IgD-negative memory B cell (primary cell): ENCODE measurements around the gene SPNS2. TPM values are rescaled to one million over a fixed set of nuclear protein-coding genes. Genes with fewer than 3 reads are reported as not detected.
A peak's percentile ranks its signal among the peaks of the same experiment; 100 is the strongest.

Experiments
- H3K27ac Mint-ChIP-seq, 3 donors: one replicate each; pipeline ENCODE4 v1.8.0; 2020 to 2022; ENCODE audit warnings: mild to moderate bottlenecking in 3 of 3, mixed read lengths in 3 of 3, moderate library complexity in 1 of 3
- H3K27me3 Mint-ChIP-seq: one replicate; pipeline ENCODE4 v1.8.0; 2021; ENCODE audit warnings: mixed read lengths
- H3K36me3 Mint-ChIP-seq: one replicate; pipeline ENCODE4 v1.8.0; 2020; ENCODE audit warnings: mild to moderate bottlenecking, mixed read lengths
- H3K4me1 Mint-ChIP-seq, 3 donors: one replicate each; pipeline ENCODE4 v1.8.0; 2020 to 2022; ENCODE audit warnings: mixed read lengths in 3 of 3, mild to moderate bottlenecking in 1 of 3
- H3K4me3 Mint-ChIP-seq, 4 donors: one replicate each; pipeline ENCODE4 v1.8.0; 2020 to 2022; ENCODE audit warnings: mild to moderate bottlenecking in 4 of 4, mixed read lengths in 4 of 4, moderate library complexity in 3 of 4
- H3K9me3 Mint-ChIP-seq, 3 donors: one replicate each; pipeline ENCODE4 v1.8.0; 2020 to 2021; ENCODE audit warnings: mixed read lengths in 3 of 3, mild to moderate bottlenecking in 1 of 3
- polyA plus RNA-seq: library from polyadenylated mRNA; unstranded; fragments of 300-500 nt; fragmentation: Illumina TruSeq; gene quantifications from one replicate; pipeline ENCODE4 v1.2.3, GENCODE V29; 2021

Gene SPNS2
- polyA plus RNA-seq, 1 donor from 2014 or later, result not detected

- Mint-ChIP-seq H3K27ac (no peak overlapping the region), H3K4me3 (no peak overlapping the region), H3K9me3 (no peaks in the 10 kb centered on the region)
Measured at GRCh38 chr17:4488989-4489595, 9.6 kb upstream of the SPNS2 start.

GRCh38 chr17:4490109-4490591, 8.5 kb upstream of the SPNS2 start:
- Mint-ChIP-seq H3K4me3 (peak overlapping the region in 1 of 4 donors; percentile 78), H3K36me3 (no peaks in the 10 kb centered on the region), H3K9me3 (no peaks in the 10 kb centered on the region), H3K4me1 (peaks cover 19 to 25% (median 19%) of the 10 kb centered on the region in 3 donors), H3K27ac (peak overlapping the region in 1 of 3 donors; percentile 31), H3K27me3 (peaks cover 5% of the 10 kb centered on the region)

More at GRCh38 chr17:4488989-4489595, 9.6 kb upstream of the SPNS2 start:
- Mint-ChIP-seq H3K36me3 (no peaks in the 10 kb centered on the region), H3K4me1 (peaks cover 23 to 25% (median 23%) of the 10 kb centered on the region in 3 donors), H3K27me3 (peaks cover 5% of the 10 kb centered on the region)

GRCh38 chr17:4490637-4491061, 8.0 kb upstream of the SPNS2 start:
- Mint-ChIP-seq H3K27ac (no peak overlapping the region), H3K4me3 (peak overlapping the region in 1 of 4 donors; percentile 78), H3K4me1 (peaks cover 19 to 25% (median 19%) of the 10 kb centered on the region in 3 donors), H3K36me3 (no peaks in the 10 kb centered on the region), H3K9me3 (no peaks in the 10 kb centered on the region), H3K27me3 (peaks cover 5% of the 10 kb centered on the region)

GRCh38 chr17:4492721-4493561, 5.7 kb upstream of the SPNS2 start:
- peaks cover 7% of the 10 kb centered on the region for H3K27me3 Mint-ChIP-seq
- H3K4me3 Mint-ChIP-seq, result peak overlapping the region in 2 of 4 donors; percentile 46 to 67
- peak overlapping the region in 1 of 3 donors; percentile 60 for H3K27ac Mint-ChIP-seq
- peaks cover 2% of the 10 kb centered on the region for H3K36me3 Mint-ChIP-seq
- H3K4me1 Mint-ChIP-seq, result peaks cover 21 to 26% (median 24%) of the 10 kb centered on the region in 3 donors
- no peaks in the 10 kb centered on the region for H3K9me3 Mint-ChIP-seq

- H3K9me3 Mint-ChIP-seq, result no peaks in the 10 kb centered on the region
- peak overlapping the region in 1 of 3 donors; percentile 21 for H3K27ac Mint-ChIP-seq
- peak overlapping the region; percentile 9 to 86 (median 52) for H3K4me3 Mint-ChIP-seq
- peaks cover 2% of the 10 kb centered on the region for H3K36me3 Mint-ChIP-seq
- peaks cover 25 to 33% (median 29%) of the 10 kb centered on the region in 3 donors for H3K4me1 Mint-ChIP-seq
- peaks cover 22% of the 10 kb centered on the region for H3K27me3 Mint-ChIP-seq
Measured at GRCh38 chr17:4497101-4497824, 1.4 kb upstream of the SPNS2 start.

GRCh38 chr17:4499431-4500190, 930 bp downstream of the SPNS2 start:
- peaks cover 2% of the 10 kb centered on the region for H3K36me3 Mint-ChIP-seq
- peaks cover 37% of the 10 kb centered on the region for H3K27me3 Mint-ChIP-seq
- peaks cover 15 to 22% (median 19%) of the 10 kb centered on the region in 3 donors for H3K4me1 Mint-ChIP-seq
- no peak overlapping the region for H3K27ac Mint-ChIP-seq
- H3K4me3 Mint-ChIP-seq, result peak overlapping the region; percentile 64 to 89 (median 76)
- no peaks in the 10 kb centered on the region for H3K9me3 Mint-ChIP-seq

GRCh38 chr17:4500191-4500571, 1.5 kb downstream of the SPNS2 start:
- H3K9me3 Mint-ChIP-seq, result no peaks in the 10 kb centered on the region
- H3K27ac Mint-ChIP-seq, result no peak overlapping the region
- H3K36me3 Mint-ChIP-seq, result peaks cover 2% of the 10 kb centered on the region
- H3K4me1 Mint-ChIP-seq, result peaks cover 15 to 22% (median 19%) of the 10 kb centered on the region in 3 donors
- H3K4me3 Mint-ChIP-seq, result peak overlapping the region; percentile 64 to 89 (median 76)
- peaks cover 42% of the 10 kb centered on the region for H3K27me3 Mint-ChIP-seq

- Mint-ChIP-seq H3K36me3 (peaks cover 2% of the 10 kb centered on the region), H3K27ac (no peak overlapping the region), H3K4me1 (peaks cover 15 to 22% (median 19%) of the 10 kb centered on the region in 3 donors), H3K4me3 (no peak overlapping the region), H3K9me3 (no peaks in the 10 kb centered on the region), H3K27me3 (peaks cover 45% of the 10 kb centered on the region)
Measured at GRCh38 chr17:4501295-4501949, 2.7 kb downstream of the SPNS2 start.

GRCh38 chr17:4502466-4503154, 3.9 kb downstream of the SPNS2 start:
- Mint-ChIP-seq H3K36me3 (no peaks in the 10 kb centered on the region), H3K27ac (peak overlapping the region in 1 of 3 donors; percentile 63), H3K4me1 (peaks cover 8 to 15% (median 12%) of the 10 kb centered on the region in 3 donors), H3K9me3 (no peaks in the 10 kb centered on the region), H3K27me3 (peaks cover 42% of the 10 kb centered on the region), H3K4me3 (no peak overlapping the region)

- peaks cover 42% of the 10 kb centered on the region for H3K27me3 Mint-ChIP-seq
- no peak overlapping the region for H3K27ac Mint-ChIP-seq
- H3K4me1 Mint-ChIP-seq, result peaks cover 9 to 14% (median 11%) of the 10 kb centered on the region in 3 donors
- no peaks in the 10 kb centered on the region for H3K9me3 Mint-ChIP-seq
- H3K4me3 Mint-ChIP-seq, result no peak overlapping the region
- no peaks in the 10 kb centered on the region for H3K36me3 Mint-ChIP-seq
Measured at GRCh38 chr17:4503283-4504025, 4.8 kb downstream of the SPNS2 start.

GRCh38 chr17:4504188-4504587, 5.5 kb downstream of the SPNS2 start:
- Mint-ChIP-seq H3K27ac (no peak overlapping the region), H3K4me3 (no peak overlapping the region), H3K9me3 (no peaks in the 10 kb centered on the region), H3K36me3 (no peaks in the 10 kb centered on the region), H3K4me1 (peaks cover 10 to 15% (median 14%) of the 10 kb centered on the region in 3 donors), H3K27me3 (peaks cover 46% of the 10 kb centered on the region)

GRCh38 chr17:4505187-4505586, 6.5 kb downstream of the SPNS2 start:
- Mint-ChIP-seq H3K4me3 (no peak overlapping the region), H3K9me3 (no peaks in the 10 kb centered on the region), H3K27me3 (peaks cover 47% of the 10 kb centered on the region), H3K27ac (no peak overlapping the region), H3K36me3 (peaks cover 3% of the 10 kb centered on the region), H3K4me1 (peaks cover 8 to 11% (median 10%) of the 10 kb centered on the region in 3 donors)
